Measurements from ENCODE around the gene WT1.

DNA sequence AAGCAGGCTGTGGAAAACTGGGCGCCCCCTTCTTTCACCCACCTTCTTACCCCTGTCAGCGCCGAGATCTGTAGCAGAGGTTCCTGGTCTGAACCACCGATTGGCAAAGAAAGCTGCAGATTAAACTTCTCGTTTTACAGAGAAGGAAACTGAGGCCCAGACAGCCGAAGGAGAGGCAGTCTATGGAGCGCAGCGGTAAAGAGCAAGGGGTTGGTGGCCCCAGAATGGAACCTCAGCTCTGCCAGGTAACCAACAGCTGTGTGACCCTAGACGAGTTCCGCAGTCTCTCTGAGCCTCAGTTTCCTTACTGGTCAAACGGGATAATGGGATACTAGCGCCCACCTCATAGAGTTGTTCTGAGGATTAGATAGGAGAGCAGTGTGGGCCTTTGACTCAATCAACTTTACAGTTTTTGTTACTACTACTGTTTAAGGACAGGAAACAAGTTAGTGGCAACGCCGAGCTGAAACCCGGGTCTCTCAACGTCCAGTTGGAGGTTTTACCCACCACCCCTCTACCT, 3.1 kb upstream of the WT1 start:
- TF ChIP-seq, protein P1, sequence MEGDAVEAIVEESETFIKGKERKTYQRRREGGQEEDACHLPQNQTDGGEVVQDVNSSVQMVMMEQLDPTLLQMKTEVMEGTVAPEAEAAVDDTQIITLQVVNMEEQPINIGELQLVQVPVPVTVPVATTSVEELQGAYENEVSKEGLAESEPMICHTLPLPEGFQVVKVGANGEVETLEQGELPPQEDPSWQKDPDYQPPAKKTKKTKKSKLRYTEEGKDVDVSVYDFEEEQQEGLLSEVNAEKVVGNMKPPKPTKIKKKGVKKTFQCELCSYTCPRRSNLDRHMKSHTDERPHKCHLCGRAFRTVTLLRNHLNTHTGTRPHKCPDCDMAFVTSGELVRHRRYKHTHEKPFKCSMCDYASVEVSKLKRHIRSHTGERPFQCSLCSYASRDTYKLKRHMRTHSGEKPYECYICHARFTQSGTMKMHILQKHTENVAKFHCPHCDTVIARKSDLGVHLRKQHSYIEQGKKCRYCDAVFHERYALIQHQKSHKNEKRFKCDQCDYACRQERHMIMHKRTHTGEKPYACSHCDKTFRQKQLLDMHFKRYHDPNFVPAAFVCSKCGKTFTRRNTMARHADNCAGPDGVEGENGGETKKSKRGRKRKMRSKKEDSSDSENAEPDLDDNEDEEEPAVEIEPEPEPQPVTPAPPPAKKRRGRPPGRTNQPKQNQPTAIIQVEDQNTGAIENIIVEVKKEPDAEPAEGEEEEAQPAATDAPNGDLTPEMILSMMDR (IDR thresholded peaks at IDR 0.05; ENCODE audit: borderline replicate concordance, extremely low read depth, low read length, poor library complexity, severe bottlenecking), result no peak
- no peak for TF ChIP-seq EZH2 (IDR thresholded peaks at IDR 0.05; ENCODE audit: borderline replicate concordance, low read depth, low read length, severe bottlenecking)

All from DND-41 (cell line).